GM12872 (cell line): ENCODE results near the gene TRIM26.

Source experiments
- CTCF ChIP-seq: IDR thresholded peaks from 3 replicates; pipeline ENCODE4 v1.5.1; 2011; ENCODE audit warnings: low read depth, mild to moderate bottlenecking, low read length, moderate library complexity; ENCODE audit not compliant: insufficient read depth

The TRIM26 gene

GRCh38 chr6:30231067-30231466 is 17.9 kb upstream of the TRIM26 start:
- no peak for TF ChIP-seq CTCF

GRCh38 chr6:30227763-30228487 is 14.7 kb upstream of the TRIM26 start:
- no peak for TF ChIP-seq CTCF

- TF ChIP-seq CTCF = no peak
These were observed 14.1 kb upstream of the TRIM26 start for GRCh38 chr6:30227242-30227722.

GRCh38 chr6:30223339-30223738 is 10.1 kb upstream of the TRIM26 start:
- TF ChIP-seq CTCF = no peak

GRCh38 chr6:30219244-30219643 is 6.0 kb upstream of the TRIM26 start:
- TF ChIP-seq CTCF = peak; percentile 95

- no peak for TF ChIP-seq CTCF
These were observed 2.9 kb upstream of the TRIM26 start for GRCh38 chr6:30216096-30216495.

- TF ChIP-seq CTCF = no peak
These were observed 1.4 kb upstream of the TRIM26 start for GRCh38 chr6:30214657-30214982.
